COLO668 (cell line): Measurements from ENCODE around the gene STRIP1.
"Not testable (repeated sequence)": the region's sequence is repeated elsewhere in the genome, so short reads cannot be mapped to it uniquely, and the experiment has no call there.

ENCODE experiments used
- DNase-seq: peaks from one replicate; lab custom pipeline; 2025; ENCODE audit not compliant: unreplicated experiment; lab: John Stamatoyannopoulos, UW

The STRIP1 gene

GRCh38 chr1:110007046-110007830 lies 27.2 kb upstream of the STRIP1 start:
- DNase-seq: no peak

- no peak for DNase-seq
These were observed 25.4 kb upstream of the STRIP1 start for GRCh38 chr1:110008971-110009565.

DNA sequence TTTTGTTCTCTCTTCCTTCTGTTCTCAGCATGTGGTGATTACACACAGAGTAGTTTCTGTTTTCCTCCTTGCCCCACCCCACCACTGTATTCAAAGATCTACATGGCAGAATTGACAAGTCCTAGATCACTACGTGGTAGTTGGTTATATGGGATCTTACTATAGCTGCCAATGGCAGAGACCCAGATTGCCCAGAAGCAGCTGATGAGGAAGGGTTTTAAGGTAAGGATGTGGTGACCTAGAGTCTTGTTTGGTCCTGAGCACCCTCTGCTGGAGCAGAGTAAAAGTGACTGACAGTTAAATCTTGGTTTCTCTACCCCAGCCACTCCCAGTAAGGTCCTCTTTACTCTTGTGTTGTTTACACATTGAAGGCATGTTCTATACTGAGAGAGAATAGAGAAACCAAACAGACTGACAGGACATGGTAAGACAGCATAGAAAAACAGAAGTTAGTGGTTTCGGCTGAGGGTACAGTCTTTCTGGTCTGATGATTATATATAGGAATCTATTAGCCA lies 22.8 kb upstream of the STRIP1 start:
- peak; percentile 16 for DNase-seq

DNA sequence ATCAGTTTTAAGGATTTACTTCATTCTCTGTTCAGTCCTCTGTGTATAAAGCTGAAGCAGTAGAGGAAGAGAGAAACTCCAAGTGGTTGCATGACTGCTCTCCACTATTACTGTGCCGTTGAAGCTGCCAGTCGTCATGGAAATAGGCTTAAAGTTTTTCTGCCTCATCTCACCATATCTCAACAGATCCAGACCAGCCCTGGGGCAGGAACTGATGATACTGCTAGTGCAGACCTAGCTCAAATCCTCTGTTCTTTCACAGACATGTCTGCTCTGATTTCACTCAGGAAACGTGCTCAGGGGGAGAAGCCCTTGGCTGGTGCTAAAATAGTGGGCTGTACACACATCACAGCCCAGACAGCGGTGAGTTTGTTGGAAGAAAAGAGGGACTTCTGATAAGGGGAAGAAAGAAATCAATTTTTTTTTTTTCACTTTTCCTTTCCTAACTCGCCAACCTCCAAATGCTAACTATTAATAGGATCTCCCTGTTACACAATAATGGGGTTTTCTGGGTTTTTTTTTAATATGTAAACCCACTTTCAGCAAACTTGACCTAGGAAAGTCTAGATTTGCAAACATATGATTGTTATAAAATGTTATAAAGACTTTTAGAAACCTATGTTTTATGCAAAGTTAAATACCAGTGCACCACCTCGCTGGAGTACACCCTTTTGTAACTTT lies 22.2 kb upstream of the STRIP1 start:
- no peak for DNase-seq

DNA sequence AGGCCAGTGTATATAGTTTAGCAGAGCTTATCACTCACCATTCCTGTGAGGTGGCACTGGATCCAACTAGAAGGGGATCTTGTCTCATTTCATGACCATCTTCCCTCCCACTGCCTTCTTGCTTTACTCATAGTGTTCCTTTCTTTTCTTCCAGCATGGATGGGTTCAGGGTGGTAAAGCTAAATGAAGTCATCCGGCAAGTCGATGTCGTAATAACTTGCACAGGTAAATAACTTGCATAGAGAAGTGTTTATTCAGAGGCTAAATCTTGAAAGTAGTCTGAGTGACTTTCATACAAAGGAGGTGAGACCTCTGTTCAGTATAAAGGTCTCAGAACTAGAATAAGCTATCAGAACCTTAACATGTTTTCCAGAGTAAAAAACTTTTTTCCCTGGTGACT lies 16.6 kb upstream of the STRIP1 start:
- DNase-seq: no peak

DNA sequence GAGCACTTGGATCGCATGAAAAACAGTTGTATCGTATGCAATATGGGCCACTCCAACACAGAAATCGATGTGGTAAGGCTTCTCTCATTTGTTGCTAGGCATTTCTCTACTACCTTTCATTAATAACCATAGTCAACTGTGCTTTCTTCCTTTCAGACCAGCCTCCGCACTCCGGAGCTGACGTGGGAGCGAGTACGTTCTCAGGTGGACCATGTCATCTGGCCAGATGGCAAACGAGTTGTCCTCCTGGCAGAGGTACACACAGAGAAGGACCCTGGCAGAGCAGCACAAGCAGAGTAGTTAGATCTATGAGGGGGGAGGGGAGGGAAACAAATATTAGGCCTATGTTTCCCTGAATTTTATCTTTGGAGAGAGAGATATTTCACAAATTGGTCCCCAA lies 16.0 kb upstream of the STRIP1 start:
- no peak for DNase-seq

- no peak for DNase-seq
These were observed 14.7 kb upstream of the STRIP1 start for GRCh38 chr1:110019770-110020169.

- no peak for DNase-seq
These were observed 13.1 kb upstream of the STRIP1 start for GRCh38 chr1:110021285-110021684.

DNA sequence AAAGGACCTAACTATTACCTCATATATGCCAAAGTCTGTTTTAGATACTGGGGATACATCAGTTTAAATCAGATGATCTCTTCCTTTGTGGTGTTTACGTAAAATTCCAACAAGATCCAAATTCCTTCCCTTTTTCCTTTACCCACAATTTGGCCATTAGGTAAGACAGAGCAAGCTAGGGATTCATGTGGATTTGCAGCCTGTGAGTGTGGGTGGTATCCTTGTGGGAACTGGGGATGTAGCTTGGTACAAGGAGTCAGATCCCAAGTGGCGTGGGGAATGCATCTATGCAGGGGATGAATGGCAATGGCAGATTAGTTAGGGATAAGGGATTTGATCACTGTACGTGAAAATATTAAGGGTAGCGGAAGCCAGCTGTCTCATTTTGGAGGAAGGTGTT lies 9.8 kb upstream of the STRIP1 start:
- no peak for DNase-seq

- DNase-seq: not testable (repeated sequence)
These were observed 3.7 kb upstream of the STRIP1 start for GRCh38 chr1:110030687-110031086.

- DNase-seq: no peak
These were observed 2.1 kb upstream of the STRIP1 start for GRCh38 chr1:110032327-110032726.

DNA sequence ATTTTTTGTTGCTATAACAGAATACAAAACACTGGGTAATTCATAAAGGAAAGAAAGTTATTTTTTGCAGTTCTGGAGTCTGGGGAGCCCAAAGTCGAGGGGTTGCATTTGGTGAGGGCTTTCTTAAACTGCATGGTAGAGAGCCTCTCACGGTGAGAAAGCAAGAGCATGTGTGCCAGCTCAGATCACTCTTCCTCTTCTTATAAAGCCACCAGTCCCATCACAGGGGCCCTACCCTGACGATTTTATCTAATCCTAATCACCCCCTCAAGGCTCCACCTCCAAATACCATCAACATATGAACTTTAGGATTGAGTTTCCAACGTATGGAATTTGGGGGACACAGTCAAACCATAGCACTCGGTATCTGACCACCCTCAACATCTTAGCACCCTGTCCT lies 1.0 kb upstream of the STRIP1 start:
- no peak for DNase-seq

- DNase-seq: no peak
These were observed 379 bp upstream of the STRIP1 start for GRCh38 chr1:110034040-110034450.

- no peak for DNase-seq
These were observed 870 bp downstream of the STRIP1 start for GRCh38 chr1:110035236-110035752.

- DNase-seq: no peak
These were observed 3.8 kb downstream of the STRIP1 start for GRCh38 chr1:110038271-110038670.

GRCh38 chr1:110039641-110040040 lies 5.2 kb downstream of the STRIP1 start:
- DNase-seq: no peak

GRCh38 chr1:110040548-110040947 lies 6.1 kb downstream of the STRIP1 start:
- DNase-seq: no peak

- DNase-seq: no peak
These were observed 8.6 kb downstream of the STRIP1 start for GRCh38 chr1:110043016-110043415.

GRCh38 chr1:110047463-110047862 lies 13.0 kb downstream of the STRIP1 start:
- no peak for DNase-seq

DNA sequence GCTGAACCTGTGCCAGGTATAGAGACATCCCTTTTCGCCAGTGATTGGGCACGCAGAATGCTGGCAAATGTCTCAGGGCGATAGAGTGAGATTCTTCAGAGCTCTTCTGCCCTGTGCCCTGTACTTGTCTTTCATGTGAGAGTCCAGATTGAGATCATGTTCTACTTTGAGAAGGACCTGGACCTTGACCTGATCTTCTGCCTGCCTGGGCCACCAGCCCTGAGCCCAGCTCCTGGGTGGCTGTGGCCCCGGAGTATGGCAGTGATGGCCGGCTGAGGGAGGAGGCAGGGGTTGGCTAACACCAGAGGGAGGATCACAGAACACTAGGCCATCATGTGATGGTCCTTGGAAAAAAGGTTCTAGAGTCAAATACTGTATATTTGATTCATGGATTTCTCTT lies 13.8 kb downstream of the STRIP1 start:
- DNase-seq: no peak

DNA sequence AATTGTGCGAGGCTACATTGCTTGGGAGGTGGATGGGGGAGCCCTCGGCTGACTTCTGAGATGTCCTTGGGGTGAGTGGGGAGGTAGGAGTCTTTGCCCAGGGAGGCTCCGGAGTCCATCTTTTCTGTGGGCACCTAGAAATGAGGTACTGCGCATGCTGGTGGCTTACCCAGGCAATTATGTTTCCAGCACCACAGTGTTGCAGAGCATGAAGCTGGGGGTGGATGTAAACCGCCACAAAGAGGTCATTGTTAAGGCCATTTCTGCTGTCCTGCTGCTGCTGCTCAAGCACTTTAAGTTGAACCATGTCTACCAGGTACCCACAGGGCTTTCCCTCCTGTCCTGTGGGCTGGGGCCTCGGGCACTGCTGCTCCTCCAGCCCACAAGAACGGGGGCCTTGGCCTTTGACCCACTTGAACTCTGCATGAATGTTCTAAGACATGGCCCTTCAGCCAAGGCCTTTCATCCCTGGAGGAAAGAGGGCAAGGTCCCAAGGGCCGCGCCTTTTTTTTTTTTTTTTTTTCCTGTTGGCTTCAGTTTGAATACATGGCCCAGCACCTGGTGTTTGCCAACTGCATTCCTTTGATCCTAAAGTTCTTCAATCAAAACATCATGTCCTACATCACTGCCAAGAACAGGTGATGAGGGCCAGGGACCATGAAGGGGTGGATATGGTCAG lies 14.6 kb downstream of the STRIP1 start:
- DNase-seq: no peak
